Measurements from ENCODE around the gene DENND5B.

DNA sequence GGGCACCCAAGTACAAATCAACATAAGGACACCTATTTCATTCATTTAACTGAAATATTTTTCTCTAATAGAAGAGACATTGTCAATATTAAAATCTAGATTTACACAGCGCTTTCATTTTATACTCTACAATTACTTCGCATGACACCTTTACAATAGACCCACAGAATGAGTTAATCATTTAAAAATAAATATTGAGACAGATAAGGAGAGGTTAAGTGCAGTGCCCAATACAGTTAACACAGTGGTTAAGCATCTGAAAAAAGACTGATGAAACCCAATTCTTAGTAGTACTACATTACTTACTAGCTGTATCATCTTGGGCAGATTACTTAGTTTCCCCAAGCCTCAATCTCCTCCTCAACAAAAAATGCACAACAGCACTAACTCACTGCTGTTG, 116.2 kb downstream of the DENND5B start:
- TF ChIP-seq, protein P1, sequence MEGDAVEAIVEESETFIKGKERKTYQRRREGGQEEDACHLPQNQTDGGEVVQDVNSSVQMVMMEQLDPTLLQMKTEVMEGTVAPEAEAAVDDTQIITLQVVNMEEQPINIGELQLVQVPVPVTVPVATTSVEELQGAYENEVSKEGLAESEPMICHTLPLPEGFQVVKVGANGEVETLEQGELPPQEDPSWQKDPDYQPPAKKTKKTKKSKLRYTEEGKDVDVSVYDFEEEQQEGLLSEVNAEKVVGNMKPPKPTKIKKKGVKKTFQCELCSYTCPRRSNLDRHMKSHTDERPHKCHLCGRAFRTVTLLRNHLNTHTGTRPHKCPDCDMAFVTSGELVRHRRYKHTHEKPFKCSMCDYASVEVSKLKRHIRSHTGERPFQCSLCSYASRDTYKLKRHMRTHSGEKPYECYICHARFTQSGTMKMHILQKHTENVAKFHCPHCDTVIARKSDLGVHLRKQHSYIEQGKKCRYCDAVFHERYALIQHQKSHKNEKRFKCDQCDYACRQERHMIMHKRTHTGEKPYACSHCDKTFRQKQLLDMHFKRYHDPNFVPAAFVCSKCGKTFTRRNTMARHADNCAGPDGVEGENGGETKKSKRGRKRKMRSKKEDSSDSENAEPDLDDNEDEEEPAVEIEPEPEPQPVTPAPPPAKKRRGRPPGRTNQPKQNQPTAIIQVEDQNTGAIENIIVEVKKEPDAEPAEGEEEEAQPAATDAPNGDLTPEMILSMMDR (IDR thresholded peaks at IDR 0.05 in 8 of 11, conservative IDR thresholded peaks at IDR 0.05 in 3 of 11): no peak
- no peak for TF ChIP-seq POLR2AphosphoS5 (IDR thresholded peaks at IDR 0.05)
